ENCODE measurements around the gene ADGRG4.
"Not testable (repeated sequence)": the region's sequence is repeated elsewhere in the genome, so short reads cannot be mapped to it uniquely, and the experiment has no call there.

Gene ADGRG4, protein sequence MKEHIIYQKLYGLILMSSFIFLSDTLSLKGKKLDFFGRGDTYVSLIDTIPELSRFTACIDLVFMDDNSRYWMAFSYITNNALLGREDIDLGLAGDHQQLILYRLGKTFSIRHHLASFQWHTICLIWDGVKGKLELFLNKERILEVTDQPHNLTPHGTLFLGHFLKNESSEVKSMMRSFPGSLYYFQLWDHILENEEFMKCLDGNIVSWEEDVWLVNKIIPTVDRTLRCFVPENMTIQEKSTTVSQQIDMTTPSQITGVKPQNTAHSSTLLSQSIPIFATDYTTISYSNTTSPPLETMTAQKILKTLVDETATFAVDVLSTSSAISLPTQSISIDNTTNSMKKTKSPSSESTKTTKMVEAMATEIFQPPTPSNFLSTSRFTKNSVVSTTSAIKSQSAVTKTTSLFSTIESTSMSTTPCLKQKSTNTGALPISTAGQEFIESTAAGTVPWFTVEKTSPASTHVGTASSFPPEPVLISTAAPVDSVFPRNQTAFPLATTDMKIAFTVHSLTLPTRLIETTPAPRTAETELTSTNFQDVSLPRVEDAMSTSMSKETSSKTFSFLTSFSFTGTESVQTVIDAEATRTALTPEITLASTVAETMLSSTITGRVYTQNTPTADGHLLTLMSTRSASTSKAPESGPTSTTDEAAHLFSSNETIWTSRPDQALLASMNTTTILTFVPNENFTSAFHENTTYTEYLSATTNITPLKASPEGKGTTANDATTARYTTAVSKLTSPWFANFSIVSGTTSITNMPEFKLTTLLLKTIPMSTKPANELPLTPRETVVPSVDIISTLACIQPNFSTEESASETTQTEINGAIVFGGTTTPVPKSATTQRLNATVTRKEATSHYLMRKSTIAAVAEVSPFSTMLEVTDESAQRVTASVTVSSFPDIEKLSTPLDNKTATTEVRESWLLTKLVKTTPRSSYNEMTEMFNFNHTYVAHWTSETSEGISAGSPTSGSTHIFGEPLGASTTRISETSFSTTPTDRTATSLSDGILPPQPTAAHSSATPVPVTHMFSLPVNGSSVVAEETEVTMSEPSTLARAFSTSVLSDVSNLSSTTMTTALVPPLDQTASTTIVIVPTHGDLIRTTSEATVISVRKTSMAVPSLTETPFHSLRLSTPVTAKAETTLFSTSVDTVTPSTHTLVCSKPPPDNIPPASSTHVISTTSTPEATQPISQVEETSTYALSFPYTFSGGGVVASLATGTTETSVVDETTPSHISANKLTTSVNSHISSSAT (N-terminal part only)

DNA sequence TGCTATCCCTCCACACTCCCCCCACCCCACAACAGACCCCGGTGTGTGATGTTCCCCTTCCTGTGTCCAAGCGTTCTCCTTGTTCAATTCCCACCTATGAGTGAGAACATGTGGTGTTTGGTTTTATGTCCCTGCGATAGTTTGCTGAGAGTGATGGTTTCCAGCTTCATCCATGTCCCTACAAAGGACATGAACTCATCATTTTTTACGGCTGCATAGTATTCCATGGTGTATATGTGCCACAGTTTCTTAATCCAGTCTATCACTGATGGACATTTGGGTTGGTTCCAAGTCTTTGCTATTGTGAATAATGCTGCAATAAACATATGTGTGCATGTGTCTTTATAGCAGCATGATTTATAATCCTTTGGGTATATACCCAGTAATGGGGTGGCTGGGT, at the start of gene ADGRG4:
TSS of gene ADGRG4 (plus strand) at position 243 of the 400 bp plus-strand sequence. CDS start 7,815 bp downstream, outside the sequence.
- in situ Hi-C loops (cut with MboI; ENCODE audit: low sequenced_read_pairs) = not testable (repeated sequence)

DNA sequence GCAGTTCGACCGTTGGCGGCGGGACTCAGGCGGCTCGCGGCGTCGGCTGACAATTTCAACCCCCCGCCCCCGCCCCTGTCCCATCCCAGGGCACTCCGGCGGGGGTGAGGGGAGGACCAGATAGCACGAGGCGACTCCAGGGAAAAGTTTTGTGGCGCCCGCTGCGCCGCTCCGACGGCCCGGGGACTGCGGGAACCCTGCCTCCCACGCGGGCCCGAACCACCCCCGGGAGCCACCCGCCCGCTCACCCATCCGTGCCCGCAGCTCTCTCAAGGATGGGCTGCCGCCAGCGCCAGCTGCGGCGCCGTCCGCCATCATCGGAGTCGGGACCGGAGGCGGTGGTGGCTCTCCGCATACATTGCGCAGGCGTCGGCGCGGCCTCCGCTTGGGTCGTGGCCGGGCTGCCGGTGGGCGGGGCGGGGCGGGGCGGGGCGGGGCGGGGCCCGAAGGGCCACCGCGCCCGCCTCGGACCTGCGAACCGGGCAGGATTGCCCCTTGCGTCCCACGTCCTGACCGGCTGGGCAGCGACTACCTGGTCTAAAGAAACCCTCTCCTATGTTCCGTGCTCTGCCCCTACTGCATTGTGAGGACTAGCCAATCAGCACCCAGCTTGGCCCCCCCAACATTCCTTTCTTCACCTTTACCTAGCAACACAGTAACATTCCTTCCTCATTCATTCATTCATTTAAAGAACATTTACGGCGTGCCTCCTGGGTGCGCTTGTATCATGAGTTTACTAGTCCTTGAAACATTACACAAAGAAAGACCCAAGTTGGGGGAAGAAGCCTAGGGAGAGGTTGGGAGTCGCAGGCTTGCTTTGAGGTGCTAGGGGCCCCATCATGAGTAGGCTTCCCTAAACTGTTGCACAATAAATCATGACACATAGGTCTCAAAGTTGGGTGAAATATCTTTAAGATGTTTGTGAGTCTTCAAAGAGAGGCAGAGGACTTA, 49.4 kb upstream of the ADGRG4 start, which contains the start of gene MAP7D3:
TSS of gene MAP7D3 (minus strand) at position 360 of the 951 bp plus-strand sequence. CDS start at position 318, 42 bp downstream.
- in situ Hi-C loops (cut with MboI; ENCODE audit: low sequenced_read_pairs) = no loop called here

DNA sequence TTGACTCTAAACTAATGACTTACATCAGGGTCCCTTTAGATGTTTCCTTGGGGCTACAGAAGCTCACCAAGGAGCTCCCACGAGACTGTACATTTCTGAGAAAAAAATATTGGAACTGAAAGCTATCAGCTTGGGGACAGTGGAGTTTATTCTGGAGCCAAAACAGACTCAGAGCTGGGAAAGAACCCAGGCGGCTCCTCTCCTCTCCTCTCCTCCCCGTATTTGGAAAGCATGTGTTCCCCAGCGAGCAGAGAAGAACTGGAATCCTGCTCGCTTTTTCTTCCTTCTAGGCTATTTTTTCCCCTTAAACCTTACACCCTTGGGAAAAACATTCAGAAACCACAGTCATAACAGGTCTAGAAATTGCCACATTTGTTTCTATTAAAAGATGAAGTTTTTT, 45.2 kb upstream of the ADGRG4 start:
- in situ Hi-C loops (cut with MboI; ENCODE audit: low sequenced_read_pairs) = no loop called here

DNA sequence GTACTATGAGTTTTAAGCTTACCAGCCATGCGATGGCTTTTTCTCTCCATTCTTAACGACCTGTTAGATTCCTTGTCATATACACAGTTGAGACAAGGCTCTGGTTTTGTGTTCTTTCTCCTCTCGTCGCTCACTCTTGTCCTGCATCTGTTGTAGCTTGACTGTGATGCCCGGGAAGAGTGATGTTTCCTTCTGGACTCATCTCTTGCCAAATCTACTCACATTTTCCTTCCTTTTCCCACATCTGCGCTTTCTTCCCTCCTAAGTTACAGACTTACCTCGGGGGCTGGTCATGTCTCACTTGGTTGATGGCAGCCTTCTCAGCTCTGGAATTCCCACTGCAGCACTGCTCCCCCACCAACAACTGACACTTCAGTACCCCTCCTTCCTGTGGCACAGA, 44.7 kb upstream of the ADGRG4 start:
- in situ Hi-C loops (cut with MboI; ENCODE audit: low sequenced_read_pairs) = no loop called here

DNA sequence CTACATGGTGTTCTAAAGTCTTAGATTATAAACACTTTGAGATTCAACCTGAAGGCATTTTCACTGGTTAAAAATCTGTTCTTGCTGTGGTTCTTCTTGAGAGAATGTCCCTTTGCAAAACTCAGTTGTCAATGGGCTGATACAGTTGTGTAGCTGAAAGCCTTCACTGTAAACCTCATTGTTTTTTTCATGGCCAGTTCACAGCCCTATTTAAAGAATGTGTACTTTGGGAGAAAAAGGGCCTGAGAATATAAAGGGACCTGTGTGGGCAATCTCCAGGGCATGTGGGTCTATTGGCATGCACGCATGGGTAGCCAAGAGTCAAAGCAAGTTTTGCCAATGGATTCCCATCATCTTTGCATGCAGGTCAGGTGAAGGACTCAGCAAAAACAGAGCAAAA, 41.8 kb upstream of the ADGRG4 start:
- in situ Hi-C loops (cut with MboI; ENCODE audit: low sequenced_read_pairs) = no loop called here

DNA sequence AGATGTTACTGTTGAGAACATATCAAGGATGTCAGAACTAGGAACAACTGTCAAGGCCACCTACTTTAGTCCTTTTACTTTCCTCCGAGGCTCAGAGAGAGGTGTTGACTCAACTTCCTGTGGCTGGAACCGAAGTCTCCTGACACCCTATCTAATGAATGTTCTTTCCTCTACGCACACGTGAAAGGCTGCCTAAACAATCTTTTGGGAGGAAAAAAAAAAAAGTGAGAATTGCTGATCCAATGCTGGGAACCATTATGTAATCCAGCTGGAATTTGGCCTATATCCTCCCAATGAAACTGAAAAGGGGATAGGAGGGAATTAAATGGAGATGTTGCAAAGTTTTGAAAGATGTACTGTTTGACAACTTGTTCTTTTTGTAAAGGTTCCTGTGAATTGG, 41.2 kb upstream of the ADGRG4 start:
- in situ Hi-C loops (cut with MboI; ENCODE audit: low sequenced_read_pairs) = no loop called here

DNA sequence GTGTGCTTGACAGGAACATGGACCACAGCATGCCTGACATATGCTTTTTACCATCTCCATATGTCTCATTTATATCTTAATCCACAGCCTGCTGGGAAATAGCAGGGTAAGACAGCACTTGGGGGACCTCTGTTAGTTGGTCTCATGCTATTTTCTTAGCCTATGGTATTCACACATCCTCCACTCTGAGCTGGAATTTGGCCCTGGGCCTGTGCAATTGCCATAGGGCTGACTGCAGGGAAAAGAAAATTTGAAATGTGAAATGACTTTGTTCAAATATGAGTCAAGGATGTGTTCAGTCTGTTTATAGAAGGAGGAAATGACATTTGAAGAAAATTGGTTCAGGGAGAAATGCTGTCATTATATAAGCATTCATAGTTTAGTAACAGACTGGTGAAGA, 40.0 kb upstream of the ADGRG4 start:
- in situ Hi-C loops (cut with MboI; ENCODE audit: low sequenced_read_pairs) = no loop called here

DNA sequence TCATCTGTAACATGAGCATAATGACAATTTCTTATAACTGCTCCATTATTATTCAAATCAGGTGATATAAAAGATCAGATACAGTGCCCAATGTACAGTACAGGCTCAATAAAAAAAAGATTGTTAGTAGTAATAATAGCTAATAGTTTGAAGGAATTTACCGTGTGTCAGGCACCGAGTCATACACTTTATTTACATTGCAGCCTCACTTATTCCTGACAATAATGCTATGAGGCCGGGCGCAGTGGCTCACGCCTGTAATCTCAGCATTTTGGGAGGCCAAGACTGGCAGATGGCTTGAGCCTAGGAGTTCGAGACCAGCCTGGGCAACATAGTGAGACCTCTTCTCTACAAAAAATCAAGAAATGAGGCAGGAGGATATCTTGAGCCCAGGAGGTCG, 39.4 kb upstream of the ADGRG4 start:
- in situ Hi-C loops (cut with MboI; ENCODE audit: low sequenced_read_pairs) = no loop called here

DNA sequence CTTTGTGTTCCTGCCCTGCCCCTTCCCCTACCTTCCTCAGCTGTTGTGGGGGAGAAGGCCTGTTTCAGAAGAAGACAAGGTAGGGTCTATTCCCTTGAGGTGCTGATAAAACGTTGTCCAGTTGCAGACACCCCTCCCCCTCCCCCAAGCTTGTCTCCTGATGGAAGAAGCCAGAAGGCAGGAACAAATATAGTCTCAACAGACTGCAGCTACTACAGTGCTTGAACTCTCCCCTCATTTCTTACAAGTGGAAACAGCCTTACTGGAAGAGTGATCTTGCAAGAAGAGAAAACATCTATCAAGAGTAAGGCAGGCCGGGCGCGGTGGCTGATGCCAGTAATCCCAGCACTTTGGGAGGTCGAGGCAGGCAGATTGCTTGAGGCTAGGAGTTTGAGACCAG, 38.5 kb upstream of the ADGRG4 start:
- in situ Hi-C loops (cut with MboI; ENCODE audit: low sequenced_read_pairs) = no loop called here

DNA sequence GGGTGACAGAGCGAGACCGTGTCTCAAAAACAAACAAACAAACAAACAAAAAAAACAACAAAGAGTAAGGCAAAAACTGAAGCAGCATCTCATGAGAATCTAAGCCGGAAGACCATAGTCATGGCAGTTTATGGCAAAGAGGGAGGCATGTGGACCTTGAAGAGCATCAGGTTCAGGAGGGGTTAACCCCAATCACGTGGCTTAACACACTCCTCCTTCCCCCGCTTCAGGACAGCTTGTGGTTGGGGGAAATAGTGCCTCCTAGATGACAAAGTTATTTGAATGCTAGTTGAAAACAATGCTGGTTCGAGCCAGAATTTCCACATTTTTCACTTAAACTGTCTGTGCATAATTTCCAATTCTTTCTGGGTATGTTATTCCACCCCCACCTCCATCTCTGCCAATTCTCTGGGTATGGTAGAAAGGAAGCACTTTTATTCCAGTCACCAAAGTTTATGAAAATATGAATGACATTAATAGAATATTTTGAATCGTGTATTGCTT, 37.9 kb upstream of the ADGRG4 start:
- in situ Hi-C loops (cut with MboI; ENCODE audit: low sequenced_read_pairs) = no loop called here

DNA sequence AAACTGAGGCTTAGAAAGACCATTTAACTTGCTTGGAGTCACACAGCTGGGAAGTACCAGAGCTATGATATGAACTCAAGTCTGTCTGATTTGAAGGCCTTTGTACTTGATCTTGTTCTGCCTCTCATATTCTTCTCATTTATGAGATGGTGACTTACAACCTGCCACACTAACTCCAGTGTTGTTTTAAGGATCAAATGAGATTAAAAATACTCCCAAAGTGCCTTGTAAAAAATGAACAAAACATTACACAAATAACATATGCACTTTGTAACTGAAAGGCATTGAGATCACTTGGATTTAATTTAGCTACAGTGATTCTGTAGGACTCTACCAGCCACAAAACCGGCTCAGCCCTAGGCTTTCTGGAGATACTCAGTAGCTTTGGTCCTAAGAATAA, 33.9 kb upstream of the ADGRG4 start:
- in situ Hi-C loops (cut with MboI; ENCODE audit: low sequenced_read_pairs) = no loop called here

DNA sequence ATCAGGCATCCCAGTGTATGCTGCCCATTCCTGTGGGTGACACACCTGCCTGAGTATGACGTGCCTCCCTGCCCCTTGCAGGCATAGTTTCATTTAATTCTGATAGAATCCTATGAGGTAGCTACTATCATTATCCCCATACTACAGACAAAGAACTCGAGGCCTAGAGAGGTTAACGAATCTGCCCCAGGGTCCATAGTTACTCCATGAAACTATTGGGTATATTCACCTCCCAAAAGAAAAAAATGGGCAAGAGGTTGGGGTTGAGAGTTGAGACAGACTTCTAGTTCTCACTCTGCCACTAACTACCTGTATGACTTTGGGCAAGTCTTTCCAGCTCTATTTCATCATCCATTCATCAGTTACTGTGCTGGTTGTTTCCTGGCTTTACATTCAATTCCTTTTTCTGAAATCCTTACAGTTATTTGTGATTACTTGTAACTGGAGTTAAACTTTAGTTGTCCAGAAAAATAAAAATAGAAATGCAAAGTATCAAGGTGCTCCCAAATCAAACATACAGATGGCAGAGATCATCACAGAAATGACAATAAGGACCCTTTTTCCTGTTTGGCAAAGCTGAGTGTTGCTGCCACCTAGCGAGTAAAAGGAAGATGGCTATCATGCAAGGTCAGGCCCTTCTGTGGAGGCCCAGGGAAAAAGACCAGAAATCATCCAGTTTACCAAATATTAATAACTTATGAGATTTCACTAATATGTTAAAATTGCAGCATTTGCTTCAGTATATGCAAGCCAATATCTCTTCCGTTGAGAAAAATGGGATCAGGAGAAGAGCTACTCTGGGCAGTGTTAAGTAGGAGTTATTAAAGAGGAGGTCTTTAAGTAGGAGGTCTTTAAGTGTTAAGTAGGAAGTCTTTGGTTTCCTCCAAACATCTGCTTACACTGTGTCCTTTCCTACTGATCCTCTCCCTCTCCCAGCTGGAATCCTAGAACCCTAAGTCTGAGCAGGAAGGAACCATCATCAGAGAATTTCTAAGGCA, 32.4 kb upstream of the ADGRG4 start:
- in situ Hi-C loops (cut with MboI; ENCODE audit: low sequenced_read_pairs) = no loop called here

DNA sequence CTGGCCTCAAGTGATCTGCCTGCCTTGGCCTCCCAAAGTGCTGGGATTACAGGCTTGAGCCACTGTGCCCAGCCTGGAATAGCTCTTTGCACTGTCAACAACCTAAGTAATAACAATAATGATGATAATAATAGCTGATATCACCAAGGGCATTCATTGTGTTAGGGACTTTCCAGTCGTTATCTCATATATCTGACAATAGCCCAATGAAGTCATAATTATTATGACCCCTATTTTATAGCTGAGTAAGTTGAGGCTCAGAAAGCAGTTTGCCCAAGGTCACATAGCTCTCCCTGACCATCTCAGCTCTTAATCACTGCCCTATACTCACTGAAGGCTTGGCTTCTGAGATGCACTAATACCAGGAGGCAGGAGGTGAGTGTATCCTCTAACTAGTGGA, 30.8 kb upstream of the ADGRG4 start:
- in situ Hi-C loops (cut with MboI; ENCODE audit: low sequenced_read_pairs) = no loop called here

DNA sequence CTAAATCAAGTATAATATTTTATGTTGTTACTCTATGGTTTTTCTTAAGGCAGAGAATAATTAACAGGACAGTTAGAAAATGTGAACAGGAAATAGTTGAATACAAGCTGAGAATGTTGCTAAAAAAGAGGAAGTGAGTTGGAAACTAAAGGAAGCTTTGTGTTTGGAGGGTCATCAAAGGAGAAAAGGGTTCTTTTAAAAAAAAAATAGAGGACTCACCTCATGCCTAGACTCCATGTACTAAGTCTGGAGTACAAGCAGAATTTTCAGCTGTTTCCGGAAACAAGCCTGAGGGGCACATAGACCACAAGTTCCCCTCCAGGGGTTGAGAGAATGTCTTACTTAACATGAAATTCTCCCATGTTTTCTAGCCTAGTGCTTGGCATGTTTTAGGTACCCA, 29.5 kb upstream of the ADGRG4 start:
- in situ Hi-C loops (cut with MboI; ENCODE audit: low sequenced_read_pairs) = no loop called here

DNA sequence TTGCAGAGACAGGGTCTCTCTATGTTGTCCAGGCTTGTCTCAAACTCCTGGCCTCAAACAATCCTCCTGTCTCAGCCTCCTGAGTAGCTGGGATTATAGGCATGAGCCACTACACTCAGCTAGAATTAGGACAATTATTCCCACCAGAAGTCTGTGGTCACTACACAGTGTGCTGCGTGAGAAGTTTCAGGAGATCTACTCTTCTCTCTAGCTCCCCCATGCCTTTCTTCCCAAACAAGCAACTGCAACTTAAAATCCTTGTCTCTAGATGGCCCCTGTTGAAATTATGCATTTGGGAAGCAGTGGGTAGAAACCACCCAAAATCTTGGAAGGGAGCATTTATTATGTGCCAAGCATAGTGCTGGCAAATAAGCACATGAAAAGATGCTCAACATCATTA, 28.4 kb upstream of the ADGRG4 start:
- in situ Hi-C loops (cut with MboI; ENCODE audit: low sequenced_read_pairs) = no loop called here

DNA sequence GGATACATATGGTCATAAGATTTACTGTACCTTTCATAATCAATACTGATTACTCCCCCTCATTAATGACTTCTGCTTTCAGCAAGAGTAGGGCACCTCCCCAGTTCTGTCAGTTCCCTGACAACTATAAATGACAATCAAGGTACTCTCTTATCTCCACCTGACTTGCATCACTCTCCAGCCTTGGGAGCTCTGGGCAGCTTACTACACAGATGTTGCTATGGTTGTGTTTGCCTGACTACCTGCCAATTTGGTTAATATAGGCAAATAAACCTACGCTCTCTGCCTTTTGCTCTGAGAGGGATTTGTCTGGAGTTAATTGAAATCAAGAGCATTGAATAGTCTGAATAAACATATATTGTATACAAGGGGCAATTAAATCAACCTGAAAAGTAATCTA, 26.8 kb upstream of the ADGRG4 start:
- in situ Hi-C loops (cut with MboI; ENCODE audit: low sequenced_read_pairs) = no loop called here

DNA sequence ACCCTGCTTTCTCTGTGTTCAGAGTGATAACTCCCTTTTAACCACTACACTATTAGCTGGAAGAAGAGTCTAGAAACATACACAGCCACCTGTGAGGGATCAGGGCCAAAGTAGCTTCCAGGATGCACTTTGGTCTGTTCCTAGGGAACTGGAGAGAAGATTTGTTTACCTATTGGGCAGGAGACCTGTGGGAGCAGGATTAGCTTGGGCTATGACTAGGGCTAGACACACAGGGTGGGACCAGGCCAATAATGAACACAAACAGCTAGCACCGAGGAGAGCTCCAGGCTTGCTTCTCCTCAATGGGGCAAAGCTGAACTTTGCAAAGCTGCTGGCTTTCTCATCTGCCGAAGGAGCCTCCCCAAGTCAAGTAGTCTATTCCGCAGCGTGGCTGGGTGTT, 25.2 kb upstream of the ADGRG4 start:
- in situ Hi-C loops (cut with MboI; ENCODE audit: low sequenced_read_pairs) = no loop called here

DNA sequence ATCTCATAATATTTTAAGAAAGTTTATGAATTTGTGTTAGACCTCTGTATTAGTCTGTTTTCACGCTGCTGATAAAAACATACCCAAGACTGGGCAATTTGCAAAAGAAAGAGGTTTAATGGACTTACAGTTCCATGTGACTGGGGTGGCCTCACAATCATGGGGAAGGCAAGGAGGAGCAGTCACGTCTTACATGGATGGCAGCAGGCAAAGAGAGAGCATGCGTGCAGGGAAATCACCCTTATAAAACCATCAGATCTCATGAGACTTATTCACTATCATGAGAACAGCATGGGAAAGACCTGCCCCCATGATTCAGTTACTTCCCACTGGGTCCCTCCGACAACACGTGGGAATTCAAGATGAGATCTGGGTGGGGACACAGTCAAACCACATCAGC, 14.4 kb upstream of the ADGRG4 start:
- in situ Hi-C loops (cut with MboI; ENCODE audit: low sequenced_read_pairs) = not testable (repeated sequence)

DNA sequence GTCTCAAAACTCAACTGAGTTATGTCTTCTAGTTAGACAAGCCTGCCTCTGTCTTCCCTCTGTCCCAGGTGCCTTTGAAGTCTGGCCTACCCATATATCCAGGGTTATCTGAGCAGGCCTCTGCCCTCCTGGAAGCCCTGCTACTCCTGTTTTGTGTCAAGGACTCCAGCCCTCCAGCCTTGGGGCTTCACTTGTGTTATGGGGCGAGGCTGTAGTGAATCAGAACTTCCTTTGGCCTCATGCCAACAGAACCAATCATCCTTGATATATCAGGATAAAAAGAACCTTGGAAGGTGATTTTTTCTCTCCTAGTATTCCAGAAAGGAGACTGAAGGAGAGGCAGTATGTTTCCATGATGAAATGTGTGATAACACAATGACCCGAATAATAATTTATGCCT, 8.9 kb upstream of the ADGRG4 start:
- in situ Hi-C loops (cut with MboI; ENCODE audit: low sequenced_read_pairs) = no loop called here
